ENCODE data around the gene INPP5D. TPM values are rescaled to one million over a fixed set of nuclear protein-coding genes. Genes with fewer than 3 reads are reported as not detected.

INPP5D gene
- polyA plus RNA-seq, 3 donors: 30.6 to 90.2 (median 54.8) TPM

DNA sequence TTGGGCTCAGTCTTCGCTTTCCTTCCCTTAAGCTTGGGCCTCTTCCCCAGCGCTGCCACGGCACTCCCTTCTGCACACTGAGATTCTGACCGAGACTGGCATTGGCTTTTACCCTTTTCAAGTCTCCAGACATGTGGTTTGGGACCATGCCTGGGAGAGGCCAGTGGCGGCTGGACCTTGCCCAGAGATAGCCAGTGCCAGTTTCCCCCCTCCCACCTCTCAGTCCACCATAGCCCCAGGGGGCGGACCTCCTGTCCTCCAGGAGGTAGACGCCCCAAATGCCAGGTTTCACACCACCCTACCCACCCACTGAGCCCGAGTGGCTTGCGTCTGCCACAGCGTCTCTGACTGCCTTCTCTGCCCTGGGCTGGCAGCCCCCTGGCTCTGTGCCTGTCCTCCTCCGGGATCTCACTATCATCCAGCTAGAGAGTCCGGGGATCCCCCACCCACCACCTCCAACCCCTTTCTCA is 47.7 kb downstream of the INPP5D start:
- DNase-seq: no peak

DNA sequence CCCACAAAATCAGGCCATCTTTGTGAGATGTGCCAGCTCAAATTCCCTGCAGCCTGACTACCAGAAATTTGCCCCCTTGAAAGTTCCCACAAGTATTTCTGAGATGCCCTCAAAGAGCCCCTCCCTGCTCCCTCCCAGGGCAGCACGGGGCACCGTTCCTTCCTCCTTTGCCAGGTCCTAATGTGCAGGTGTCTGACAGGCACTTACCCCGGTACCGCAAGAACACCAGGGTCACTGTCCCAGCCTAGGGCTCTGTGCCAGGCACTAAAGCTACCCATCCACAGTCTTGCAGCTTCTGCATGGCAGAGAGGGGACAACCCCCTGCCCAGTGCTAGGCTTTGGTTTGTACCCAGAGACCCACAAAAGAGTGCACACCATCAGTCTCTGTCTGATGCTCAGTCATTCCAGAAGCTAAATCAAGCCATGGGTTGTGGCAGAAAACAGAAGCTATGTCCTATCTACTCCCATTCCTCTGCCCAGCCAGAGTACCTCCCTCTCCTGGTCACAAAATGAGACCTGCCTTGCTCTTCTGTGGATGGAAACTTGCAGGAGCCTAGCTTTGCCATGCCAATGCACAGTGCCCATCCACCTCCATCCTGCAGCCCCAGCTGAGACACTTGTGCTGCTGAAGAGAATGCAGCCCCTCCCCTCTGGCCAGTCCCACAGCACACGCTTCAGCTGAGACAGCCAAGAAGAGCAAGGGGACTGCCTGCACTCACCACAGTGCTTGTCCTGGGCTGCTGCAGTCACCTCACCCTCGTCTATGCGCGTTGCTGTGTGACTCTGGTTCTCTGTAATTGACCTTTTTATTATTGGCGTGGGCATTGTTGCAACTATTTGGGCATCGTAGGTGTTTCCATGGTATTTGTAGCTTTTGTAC is 48.7 kb downstream of the INPP5D start:
- TF ChIP-seq, protein P1, sequence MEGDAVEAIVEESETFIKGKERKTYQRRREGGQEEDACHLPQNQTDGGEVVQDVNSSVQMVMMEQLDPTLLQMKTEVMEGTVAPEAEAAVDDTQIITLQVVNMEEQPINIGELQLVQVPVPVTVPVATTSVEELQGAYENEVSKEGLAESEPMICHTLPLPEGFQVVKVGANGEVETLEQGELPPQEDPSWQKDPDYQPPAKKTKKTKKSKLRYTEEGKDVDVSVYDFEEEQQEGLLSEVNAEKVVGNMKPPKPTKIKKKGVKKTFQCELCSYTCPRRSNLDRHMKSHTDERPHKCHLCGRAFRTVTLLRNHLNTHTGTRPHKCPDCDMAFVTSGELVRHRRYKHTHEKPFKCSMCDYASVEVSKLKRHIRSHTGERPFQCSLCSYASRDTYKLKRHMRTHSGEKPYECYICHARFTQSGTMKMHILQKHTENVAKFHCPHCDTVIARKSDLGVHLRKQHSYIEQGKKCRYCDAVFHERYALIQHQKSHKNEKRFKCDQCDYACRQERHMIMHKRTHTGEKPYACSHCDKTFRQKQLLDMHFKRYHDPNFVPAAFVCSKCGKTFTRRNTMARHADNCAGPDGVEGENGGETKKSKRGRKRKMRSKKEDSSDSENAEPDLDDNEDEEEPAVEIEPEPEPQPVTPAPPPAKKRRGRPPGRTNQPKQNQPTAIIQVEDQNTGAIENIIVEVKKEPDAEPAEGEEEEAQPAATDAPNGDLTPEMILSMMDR (IDR thresholded peaks at IDR 0.05): no peak
- H3K36me3 ChIP-seq (replicated peaks in 1 of 2; ENCODE audit: control insufficient read depth in 1 of 2, insufficient read depth in 2 of 2, low read length in 2 of 2): peaks cover 20 to 43% of the 10 kb centered on the region in 2 donors
- H4K20me1 ChIP-seq (ENCODE audit: insufficient read depth, low read length): peaks cover 100% of the 10 kb centered on the region
- H3K9me3 ChIP-seq (replicated peaks in 1 of 2; ENCODE audit: control insufficient read depth in 1 of 2, insufficient read depth in 1 of 2, low read length in 2 of 2): peaks cover 0 to 6% of the 10 kb centered on the region in 2 donors
- H3K36me3 Mint-ChIP-seq: peaks cover 28 to 47% of the 10 kb centered on the region in 2 donors
- H3K4me2 ChIP-seq (replicated peaks; ENCODE audit: extremely low read depth, low read length, poor library complexity, severe bottlenecking): no peak overlapping the region
- peak overlapping the region; percentile 6 to 80 (median 37) for H3K27ac Mint-ChIP-seq
- no peak overlapping the region for H2AFZ ChIP-seq (ENCODE audit: insufficient read depth, low read depth, low read length, poor library complexity, severe bottlenecking)
- H3K79me2 ChIP-seq (ENCODE audit: insufficient read depth, low read length): peaks cover 100% of the 10 kb centered on the region
- peak overlapping the region in 1 of 2 donors; percentile 70 for H3K27ac ChIP-seq (ENCODE audit: low read depth in 1 of 2, low read length in 2 of 2)
- H3K9me3 Mint-ChIP-seq: peaks cover 0 to 7% (median 3%) of the 10 kb centered on the region in 7 donors
- H3K4me3 ChIP-seq (replicated peaks in 1 of 3; ENCODE audit: low read depth in 2 of 3, low read length in 3 of 3): no peak overlapping the region
- H3K9ac ChIP-seq (ENCODE audit: insufficient read depth, low read length, poor library complexity, severe bottlenecking): no peak overlapping the region
- DNase-seq: no peak
- H3K4me3 Mint-ChIP-seq: no peak overlapping the region
- no peaks in the 10 kb centered on the region for H3K27me3 Mint-ChIP-seq (ENCODE audit: low read depth in 3 of 3)
- peaks cover 34% of the 10 kb centered on the region for H3K4me1 Mint-ChIP-seq
- intact Hi-C loops (cut with micrococcal nuclease): no loop called here
- 61% methylated on average over 7 of the region's 10 CpGs for WGBS (ENCODE audit: insufficient coverage)
- no peaks in the 10 kb centered on the region for H3K4me1 ChIP-seq (ENCODE audit: control insufficient read depth in 1 of 2, insufficient read depth in 2 of 2, low read length in 2 of 2)
- H3K27me3 ChIP-seq (ENCODE audit: control insufficient read depth in 2 of 2, insufficient read depth in 2 of 2, low read length in 2 of 2): no peaks in the 10 kb centered on the region

More for the DNA sequence above, 47.7 kb downstream of the INPP5D start:
- H3K79me2 ChIP-seq (ENCODE audit: insufficient read depth, low read length): peaks cover 100% of the 10 kb centered on the region
- H3K27ac ChIP-seq (ENCODE audit: low read depth in 1 of 2, low read length in 2 of 2): peak overlapping the region in 1 of 2 donors; percentile 70
- peaks cover 0 to 6% of the 10 kb centered on the region in 2 donors for H3K9me3 ChIP-seq (replicated peaks in 1 of 2; ENCODE audit: control insufficient read depth in 1 of 2, insufficient read depth in 1 of 2, low read length in 2 of 2)
- Mint-ChIP-seq H3K4me1 (peaks cover 37% of the 10 kb centered on the region), H3K27me3 (ENCODE audit: low read depth in 3 of 3) (no peaks in the 10 kb centered on the region), H3K4me3 (no peak overlapping the region), H3K9me3 (peaks cover 0 to 7% (median 3%) of the 10 kb centered on the region in 7 donors), H3K36me3 (peaks cover 30 to 48% of the 10 kb centered on the region in 2 donors), H3K27ac (peak overlapping the region in 6 of 7 donors; percentile 34 to 91 (median 70))
- intact Hi-C loops (cut with micrococcal nuclease): no loop called here
- H3K4me3 ChIP-seq (replicated peaks in 1 of 3; ENCODE audit: low read depth in 2 of 3, low read length in 3 of 3): no peak overlapping the region
- no peak overlapping the region for H2AFZ ChIP-seq (ENCODE audit: insufficient read depth, low read depth, low read length, poor library complexity, severe bottlenecking)
- TF ChIP-seq, protein P1 (IDR thresholded peaks at IDR 0.05): no peak
- H3K27me3 ChIP-seq (ENCODE audit: control insufficient read depth in 2 of 2, insufficient read depth in 2 of 2, low read length in 2 of 2): no peaks in the 10 kb centered on the region
- no peaks in the 10 kb centered on the region for H3K4me1 ChIP-seq (ENCODE audit: control insufficient read depth in 1 of 2, insufficient read depth in 2 of 2, low read length in 2 of 2)
- no peak overlapping the region for H3K4me2 ChIP-seq (replicated peaks; ENCODE audit: extremely low read depth, low read length, poor library complexity, severe bottlenecking)
- H3K9ac ChIP-seq (ENCODE audit: insufficient read depth, low read length, poor library complexity, severe bottlenecking): no peak overlapping the region
- H3K36me3 ChIP-seq (replicated peaks in 1 of 2; ENCODE audit: control insufficient read depth in 1 of 2, insufficient read depth in 2 of 2, low read length in 2 of 2): peaks cover 14 to 42% of the 10 kb centered on the region in 2 donors
- H4K20me1 ChIP-seq (ENCODE audit: insufficient read depth, low read length): peaks cover 98% of the 10 kb centered on the region
- WGBS (ENCODE audit: insufficient coverage): 86% methylated on average over 10 of the region's 12 CpGs

All from CD14-positive monocyte (primary cell).